SW480 (cell line): ENCODE data around the gene WEE1.
"Not testable (repeated sequence)": the region's sequence is repeated elsewhere in the genome, so short reads cannot be mapped to it uniquely, and the experiment has no call there.

Experiments used
- DNase-seq: peaks from one replicate; pipeline ENCODE4 v3.0.0-alpha.2; 2016; ENCODE audit warnings: low spot score

The WEE1 gene

GRCh38 chr11:9623053-9623452 lies 49.6 kb downstream of the WEE1 start:
- not testable (repeated sequence) for DNase-seq

DNA sequence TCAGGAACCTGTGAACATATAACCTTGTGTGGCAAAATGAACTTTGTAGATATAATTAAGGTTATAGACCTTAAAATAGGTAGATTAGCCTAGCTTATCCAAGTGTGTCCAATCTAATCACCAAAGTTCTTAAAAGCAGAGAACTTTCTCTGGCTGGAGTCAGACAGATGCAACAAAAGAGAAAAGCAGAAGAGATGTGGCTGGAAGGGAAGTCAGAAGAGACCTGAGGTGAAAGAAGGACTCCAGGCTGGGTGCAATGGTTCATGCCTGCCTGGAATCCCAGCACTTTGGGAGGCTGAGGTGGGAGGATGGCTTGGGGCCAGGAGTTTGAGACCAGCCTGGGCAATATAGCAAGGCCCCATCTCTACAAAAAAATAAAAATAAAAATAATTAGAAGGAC lies 51.0 kb downstream of the WEE1 start:
- DNase-seq = no peak

GRCh38 chr11:9625162-9625561 lies 51.7 kb downstream of the WEE1 start:
- no peak for DNase-seq

GRCh38 chr11:9625728-9626127 lies 52.3 kb downstream of the WEE1 start:
- DNase-seq = no peak

- DNase-seq = no peak
Observed at GRCh38 chr11:9626496-9627394, 53.3 kb downstream of the WEE1 start.

DNA sequence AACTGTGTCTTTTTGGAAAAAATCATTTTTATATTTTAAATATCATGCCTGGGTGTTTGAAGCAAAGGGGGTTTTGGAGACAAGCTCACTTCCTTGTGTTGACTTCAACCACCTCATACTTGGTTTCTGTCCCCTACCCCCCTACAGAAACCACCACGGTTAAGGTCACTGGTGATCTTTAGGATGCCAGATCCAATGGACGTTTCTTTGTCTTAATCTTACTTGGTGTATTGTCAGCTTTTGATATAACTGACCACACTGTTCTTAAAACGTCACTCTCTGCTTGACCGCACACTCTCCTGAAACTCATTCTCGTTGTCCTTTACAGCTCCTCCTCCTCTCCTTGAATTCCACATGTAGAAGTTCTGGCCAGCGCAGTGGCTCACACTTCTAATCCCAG lies 55.6 kb downstream of the WEE1 start:
- no peak for DNase-seq

GRCh38 chr11:9633679-9634078 lies 60.2 kb downstream of the WEE1 start:
- DNase-seq = no peak

DNA sequence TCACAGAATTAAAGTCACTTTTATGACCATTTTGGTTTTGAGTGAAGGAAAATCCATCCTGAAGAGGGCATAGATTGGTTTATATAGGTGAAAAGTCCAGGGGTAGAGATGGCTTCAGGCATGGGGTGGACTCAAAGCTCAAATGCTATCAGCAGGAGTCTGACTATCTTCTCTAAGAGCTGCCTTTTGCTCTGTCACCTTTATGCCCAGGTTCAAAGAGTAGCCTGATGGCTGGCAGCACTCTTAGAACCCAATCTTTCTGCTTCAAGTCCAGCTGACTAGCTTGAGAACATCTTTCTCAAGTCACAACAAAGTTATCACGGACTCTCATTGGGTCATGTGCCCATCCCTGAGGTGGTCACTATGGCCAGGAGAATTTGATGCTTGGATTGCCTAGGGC lies 63.2 kb downstream of the WEE1 start:
- no peak for DNase-seq

DNA sequence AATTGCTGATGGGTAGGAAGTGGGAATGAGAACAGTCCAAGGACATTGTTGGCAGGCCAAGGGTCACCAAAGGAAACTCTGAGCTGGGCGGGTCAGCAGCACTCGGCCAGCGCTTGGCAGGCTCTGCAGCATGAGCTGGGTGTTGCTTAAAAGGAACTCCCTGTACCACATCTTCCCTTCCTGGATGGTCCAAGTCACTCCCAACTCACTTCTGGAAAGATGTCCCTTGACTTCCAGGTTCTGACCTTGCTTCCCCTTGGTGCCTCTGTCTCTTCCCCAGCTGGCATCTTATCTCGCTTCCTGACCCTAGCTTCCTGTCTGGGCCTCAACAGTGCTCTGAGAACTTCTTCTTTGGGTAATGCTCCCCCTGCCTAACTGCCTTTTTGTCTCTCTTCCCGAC lies 65.6 kb downstream of the WEE1 start:
- DNase-seq = no peak
